Activated CD4-positive, CD25-positive, alpha-beta regulatory T cell treated with anti-CD3 and anti-CD28 coated beads, Interleukin-2, amount 50 U/mL, for 72 hours (primary cell): ENCODE measurements around the gene PRDM12.

Experiments used
- DNase-seq: peaks from one replicate; pipeline ENCODE4 v3.0.0; 2021

The PRDM12 gene

DNA sequence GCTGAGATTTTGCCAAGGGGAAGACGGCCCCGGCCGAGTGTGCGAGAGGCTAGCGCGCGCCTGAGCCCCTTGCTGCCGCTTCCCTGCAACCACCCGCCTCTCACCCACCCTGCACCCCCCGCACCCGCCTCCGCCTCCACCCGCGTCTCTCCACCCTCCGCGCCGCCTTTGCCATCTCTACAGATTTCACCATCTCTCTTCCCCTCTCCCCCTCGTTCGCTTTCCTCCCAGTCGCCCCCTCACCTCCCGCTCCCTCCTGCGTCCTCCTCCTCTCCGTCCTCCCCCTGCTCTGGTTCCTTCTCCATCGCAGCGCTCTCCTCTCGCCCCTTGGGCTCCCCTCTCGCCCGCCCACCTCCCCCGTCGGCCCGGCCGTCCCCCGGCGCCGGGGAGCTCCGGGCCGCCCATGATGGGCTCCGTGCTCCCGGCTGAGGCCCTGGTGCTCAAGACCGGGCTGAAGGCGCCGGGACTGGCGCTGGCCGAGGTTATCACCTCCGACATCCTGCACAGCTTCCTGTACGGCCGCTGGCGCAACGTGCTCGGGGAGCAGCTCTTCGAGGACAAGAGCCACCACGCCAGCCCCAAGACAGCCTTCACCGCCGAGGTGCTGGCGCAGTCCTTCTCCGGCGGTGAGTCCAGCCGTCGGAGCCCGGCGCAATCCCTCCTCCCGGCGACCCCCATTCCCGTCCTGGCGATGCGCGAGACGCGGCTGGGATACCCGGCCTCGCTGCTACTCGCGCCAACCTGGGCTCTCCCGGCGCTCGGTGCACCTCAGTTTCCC, at the start of gene PRDM12:
TSS of gene PRDM12 (plus strand) at position 344 of the 778 bp plus-strand sequence. CDS start at position 404, 60 bp downstream.
- no peak for DNase-seq

DNA sequence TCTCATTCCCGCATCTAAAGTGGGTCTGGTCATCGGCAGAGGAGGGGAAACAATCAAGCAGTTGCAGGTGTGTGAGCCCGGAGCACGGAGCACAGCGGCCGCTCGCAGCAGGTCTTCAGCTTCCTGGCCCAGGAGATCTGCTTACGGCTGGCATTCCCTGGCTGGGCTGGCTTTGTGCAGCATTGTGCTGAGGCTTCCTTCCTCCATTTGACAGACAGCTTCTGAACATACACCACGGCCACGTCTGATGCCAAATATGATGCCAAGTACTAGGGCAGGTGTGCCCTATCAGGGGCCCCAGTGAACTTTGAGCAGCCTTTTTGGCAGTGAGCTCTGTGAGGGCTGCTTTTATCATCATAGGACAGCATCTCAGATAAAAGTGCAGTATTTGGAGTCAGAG, 47.9 kb upstream of the PRDM12 start:
- no peak for DNase-seq

DNA sequence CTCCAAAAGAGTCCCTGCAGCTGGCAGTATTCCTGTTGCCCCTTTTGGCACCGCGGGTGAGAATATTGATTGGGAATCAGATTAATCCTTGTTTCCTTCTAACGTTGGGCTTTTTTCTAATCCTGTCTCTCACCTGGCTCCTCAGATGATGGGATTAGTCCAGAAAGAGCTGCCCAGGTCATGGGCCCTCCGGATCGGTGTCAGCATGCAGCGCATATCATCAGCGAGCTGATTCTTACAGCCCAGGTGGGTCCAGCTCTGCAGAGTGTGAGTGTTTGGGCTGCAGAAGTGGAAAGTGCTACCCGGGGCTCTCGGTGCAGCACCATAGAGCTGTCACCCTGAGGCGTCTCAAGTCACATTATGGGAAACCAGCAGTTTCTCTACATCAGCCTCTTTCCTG, 40.9 kb upstream of the PRDM12 start:
- no peak for DNase-seq

DNA sequence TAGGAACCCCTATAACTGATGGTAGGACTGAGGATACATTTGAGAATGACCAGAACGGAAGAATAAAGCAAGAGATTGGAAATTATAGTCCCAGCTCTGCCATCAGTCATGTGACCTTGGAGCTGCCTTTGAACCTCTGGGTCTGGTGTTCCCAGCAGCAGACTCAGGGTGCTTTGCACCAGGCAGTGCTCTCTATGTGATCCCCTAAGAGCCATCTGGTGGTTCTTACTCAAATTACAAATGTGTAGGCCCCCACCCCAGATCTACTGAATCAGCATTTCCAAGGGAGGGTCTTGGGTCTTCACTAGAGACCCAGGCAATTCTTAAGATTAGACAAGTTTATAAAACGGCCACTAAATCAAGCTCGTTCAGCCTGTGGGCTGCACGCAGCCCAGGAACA, 40.2 kb upstream of the PRDM12 start:
- no peak for DNase-seq

DNA sequence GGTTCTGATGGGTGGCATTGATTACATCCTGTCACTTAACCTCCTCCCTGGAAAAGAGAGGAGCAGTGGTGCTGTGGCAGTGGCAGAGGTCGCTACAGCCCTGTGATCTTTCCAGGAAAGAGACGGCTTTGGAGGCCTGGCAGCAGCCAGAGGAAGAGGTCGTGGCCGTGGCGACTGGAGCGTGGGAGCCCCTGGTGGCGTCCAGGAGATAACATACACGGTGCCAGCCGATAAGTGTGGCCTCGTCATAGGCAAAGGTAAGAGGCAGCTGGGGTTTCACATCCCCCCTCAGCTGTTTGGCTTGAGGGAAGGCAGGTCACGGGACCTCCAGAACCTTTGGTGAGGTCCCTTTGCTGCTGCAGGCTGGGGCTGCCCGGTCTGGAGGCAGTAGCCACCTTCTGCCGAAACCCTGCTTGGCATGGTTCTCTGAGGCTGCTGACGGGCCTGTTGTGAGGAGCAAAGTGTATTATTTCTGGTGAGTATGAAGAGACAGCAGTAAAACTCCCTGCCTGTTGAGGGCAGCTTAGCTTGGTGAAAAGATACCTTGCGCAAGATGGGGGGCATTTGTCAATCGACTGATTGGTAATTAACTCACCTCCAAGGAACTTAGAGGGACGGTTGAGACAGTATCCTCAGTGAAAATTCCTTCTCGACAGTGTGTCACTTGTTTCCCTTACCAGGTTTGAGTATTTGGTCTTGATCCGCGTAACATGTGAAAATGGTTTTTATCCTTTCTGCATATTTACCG, 38.0 kb upstream of the PRDM12 start:
- DNase-seq: no peak

DNA sequence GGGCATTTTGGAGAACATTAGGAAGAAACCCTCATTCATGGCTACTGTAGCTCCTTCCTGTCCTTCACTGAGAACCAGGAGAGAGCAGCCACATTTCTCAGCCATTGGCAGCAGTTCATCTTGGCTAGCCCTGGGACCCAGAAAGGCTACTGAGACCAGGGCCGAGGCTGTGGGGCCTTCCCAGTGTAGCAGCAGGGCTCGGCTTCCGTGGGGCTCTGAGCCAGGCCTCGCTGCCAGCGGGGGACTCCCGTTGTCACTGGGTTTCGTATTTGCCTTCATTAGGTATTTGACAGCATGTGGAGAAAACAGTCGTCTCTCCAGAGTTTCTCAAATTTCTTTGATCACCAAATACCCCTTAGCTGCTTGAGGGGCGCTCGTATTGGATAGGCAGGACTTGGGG, 37.3 kb upstream of the PRDM12 start:
- DNase-seq: no peak

DNA sequence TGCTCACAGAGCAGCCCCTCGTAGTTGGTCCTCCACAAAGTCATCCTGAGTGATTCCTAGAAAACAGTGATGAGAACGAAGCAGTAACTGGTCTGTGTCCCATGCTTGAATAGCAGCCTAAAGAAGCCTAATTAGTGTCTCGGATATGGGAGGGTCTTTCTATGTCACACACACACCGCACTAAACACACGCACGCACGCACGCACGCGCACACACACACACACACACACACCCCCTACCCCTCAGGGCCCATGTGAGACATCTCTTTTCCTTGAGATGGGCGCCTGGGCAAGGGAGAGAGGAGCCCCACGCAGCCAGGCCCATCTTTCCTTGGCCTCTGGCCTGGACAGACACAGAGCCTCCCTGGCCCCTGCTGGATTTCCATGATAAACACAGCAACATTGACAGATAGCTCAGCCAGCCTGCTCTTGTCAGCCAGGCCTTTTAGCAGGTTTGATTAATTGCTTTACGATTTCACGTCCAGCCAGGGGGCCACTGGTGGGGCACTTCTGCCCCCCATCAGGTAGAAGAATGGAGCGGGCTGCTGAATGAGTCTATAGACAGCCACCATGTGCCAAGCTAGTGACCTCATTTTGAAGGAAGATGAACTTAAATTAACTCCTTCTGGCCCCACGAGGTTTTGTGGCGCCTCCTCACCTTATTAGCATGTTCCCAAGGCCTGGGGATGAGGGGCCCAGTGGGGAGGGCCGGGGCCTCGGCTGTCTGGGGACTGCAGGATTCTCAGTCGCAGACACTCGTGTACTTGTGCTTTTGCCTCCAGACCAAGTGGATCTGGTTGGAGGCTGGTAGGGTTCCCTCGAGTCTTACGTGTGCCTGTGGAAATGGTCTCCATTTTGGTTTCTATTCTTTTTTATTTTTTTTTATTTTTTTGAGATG, 36.2 kb upstream of the PRDM12 start:
- no peak for DNase-seq

DNA sequence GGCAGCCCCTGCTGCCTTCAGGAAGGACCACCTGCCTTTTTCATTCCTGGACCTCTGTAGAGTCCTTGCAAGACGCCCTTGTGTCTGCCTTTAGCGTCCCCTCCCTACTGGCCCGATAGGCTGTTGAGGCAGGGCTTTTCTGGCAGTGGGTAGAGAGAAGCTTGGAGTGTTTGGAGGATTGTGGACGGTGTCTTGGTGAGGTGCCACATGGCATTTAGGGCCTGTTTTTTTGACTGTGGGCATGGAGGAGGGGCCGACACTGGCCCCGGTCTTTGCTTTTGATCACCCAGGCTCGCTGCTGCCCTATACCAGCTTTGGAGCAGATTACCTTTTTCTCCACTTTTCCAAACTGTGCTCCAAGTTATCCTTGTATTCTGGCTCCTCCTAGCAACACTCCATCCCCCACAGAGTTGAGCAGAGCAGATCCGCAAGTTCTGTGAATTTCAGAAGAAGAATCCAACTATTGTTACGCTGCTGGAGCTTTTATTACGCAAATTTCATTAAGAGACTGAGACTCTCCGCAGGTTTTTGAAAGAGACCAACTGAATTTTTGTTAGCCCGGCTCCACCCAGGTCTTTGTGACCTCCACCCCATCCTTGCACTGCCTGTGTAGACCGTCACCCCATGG, 34.8 kb upstream of the PRDM12 start:
- DNase-seq: no peak

DNA sequence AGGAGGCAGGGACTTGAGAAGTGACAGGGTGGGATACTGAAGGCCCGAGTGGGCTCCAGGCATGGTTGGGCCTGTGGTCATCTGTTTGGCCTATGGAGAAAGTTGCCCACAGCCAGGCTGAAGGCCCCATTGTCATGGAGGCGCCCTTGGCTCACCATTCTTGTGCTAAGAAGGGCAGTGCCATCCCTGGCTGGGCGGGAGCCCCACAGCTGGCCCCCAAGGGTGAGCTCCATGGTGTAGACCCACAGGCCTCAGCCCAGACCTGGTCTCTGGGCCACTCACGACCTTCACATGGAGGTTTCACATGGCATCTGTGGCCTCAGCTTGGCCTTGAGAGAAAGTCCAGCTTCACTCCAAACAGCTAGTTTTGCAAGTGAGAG, 34.3 kb upstream of the PRDM12 start:
- DNase-seq: no peak

DNA sequence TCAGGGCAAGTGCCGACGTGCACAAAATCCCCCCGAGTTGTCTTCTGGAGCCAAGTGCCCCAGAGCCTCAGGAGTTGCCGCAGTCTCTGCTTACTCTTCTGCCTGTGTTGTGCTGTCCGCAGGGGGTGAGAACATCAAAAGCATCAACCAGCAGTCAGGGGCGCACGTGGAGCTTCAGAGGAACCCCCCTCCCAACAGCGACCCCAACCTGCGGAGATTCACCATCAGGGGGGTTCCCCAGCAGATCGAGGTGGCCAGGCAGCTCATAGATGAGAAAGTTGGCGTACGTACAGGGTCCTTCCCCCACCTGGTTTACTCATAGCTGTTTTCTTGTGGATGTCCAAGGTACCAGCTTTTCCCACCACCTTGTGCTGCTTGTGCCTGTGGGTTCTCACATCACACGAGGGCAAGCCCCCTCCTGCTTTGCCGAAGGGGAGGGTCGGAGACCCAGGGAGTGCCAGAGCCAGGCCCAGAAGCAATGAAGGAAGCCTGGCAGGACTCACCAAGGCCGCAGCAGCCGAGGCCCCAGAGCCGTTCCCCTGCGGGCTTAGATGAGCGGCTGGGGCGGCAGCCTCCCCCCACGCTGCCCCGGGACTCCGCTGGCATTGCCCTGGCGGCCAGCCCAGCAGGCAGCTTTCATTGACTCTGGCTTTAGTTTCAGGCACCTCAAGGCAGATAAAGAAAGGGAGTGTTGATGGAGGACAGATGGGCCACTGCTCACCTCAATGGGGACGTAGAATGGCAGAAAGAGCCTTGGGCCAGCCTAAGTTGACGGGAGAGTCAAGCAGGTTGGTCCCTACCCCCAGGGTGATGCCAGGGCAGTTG, 33.7 kb upstream of the PRDM12 start:
- no peak for DNase-seq

DNA sequence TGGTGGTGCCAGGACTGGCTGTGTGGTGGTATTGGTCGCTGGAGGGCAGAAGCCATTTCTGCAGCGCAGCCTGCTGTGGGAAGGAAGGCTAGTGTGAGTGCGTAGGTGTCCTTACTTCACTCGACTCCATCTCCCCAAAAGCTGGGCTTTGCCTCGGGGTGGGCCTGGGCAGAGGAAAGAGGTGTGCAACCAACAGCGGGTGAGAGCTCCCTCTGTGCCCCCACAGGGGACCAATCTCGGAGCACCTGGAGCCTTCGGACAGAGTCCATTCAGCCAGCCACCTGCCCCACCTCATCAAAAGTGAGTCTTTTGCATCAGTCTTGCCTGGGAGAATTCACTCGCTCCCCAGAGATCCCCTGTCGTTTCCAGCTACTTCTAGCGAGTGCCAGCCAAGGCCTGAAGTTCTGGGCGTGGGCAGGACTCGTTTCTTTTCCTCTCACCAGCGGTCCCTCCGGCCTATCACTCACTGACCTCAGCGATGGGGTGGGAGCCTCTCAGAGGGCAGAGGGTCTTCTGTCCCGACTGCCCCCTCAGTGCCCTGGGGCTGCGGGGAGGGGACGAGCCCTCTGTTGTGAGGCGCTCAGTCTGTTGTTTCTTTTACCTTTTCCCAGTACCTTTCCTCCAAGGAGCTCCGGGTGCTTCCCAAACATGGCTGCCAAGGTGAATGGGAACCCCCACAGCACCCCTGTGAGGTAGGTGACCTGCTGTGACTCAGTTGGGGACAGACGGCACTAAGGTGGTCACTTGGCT, 32.9 kb upstream of the PRDM12 start:
- DNase-seq: no peak

DNA sequence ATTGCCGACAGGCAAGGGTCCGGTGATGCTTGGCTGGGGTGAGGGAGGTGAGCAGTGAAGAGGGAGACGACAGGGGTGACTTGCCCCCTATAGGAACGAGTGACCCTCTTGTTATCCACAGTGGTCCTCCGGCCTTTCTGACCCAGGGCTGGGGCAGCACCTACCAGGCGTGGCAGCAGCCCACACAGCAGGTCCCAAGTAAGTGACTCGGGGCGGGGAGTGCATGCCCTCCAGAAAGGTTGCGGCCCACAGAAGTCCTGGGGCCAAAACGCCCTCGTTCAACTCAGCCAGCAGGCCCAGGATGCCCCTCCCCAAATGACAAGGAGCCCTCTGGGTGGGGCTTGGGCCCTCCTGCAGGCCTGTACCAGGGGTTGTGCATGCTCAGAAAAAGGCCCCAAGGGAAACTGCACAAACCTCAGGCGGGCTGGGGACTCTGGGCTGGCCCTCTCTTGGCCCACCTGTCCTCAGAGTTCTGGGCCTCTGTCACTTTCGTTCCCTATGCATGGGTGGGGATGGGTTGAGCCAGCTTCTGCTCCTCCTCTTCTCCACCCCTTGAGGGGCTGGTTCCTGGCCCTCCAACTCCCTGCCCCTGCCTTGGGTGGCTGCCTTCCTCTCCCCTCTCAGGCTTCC, 32.2 kb upstream of the PRDM12 start:
- DNase-seq: no peak

DNA sequence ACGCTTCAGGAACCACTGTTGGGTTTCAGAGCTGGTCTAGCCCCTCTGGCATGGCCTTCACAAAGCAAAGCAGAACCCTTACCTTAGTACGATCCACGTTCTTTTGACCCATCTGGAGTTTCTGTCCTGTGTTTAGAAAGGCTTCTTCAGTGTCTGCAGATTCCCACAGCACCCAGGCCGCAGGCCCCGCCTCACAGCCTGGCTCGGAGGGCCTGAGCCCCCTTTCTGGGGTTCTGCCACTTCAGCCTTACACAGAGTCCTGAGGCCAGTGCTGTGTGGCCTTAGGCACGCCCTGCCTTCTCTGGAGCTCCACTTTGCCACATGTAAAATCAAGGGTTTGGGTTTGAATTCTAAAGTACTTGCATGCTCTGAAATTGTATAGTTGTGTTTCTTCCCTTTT, 31.6 kb upstream of the PRDM12 start:
- DNase-seq: no peak

DNA sequence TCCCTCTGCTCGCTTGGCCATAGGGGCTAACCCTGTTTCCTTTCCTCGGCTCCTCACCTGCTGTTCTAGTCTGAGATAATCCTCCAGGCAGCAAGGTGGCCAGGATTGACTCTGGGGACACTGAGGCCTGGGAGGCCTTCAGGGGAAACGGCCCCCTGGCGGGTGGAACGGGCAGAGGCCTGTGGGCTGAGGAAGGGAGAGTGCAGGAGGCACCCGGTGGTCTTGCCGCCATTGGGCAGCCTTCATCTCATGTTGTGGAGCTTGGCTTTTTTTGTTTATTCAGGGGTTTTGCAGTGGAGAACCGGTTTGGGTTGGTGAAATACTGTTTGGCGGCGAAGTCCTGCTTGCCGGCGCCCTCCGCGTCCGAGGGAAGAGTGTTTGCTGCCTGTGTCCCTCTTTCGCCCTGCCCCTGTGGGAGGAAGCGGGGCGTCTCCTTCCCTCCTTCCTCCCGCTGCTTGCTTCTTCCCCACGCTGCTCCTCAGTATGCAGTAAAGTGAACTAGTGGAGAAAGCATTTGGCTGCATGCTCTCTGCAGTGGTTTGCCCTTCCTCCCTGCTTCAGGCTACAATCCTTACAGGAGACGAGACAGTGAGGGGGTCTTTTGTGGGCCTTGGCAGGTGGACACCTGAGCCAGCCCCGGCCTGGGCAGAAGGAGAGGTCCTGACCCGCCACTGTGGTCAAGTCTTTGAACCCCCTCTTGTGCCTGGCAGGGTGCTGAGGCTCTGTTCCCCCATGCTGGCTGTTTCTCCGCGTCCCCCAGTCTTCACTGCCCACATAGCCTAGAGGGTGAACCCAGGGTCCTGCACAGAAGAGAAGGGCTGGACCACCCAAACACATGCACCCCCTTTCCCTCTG, 30.8 kb upstream of the PRDM12 start:
- no peak for DNase-seq

DNA sequence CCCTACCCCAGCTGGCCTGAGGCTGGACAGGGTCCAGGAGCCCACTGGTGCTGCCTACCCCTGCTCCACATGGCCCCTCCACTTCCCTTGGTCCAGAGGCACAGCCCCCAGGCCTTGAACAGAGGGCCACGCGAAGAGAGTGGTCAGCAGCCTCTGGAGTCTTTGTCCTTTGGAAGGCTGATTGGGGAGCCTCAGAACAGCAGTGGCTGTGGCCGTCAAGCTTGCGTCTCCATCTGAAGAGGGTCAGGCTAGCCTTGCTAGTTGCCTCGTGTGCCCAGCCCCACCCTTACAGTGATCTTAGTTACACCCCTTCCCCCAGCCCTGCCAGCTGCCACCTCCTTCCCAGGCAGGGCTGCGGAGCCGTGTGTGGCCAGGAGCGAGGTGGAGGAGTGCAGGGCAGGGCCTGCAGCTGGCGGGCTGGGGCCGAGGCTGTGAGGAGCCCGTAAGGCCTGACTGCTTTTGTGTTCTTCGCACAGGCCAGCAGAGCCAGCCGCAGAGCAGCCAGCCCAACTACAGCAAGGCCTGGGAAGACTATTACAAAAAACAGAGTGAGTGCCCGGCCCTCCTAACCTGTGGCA, 30.1 kb upstream of the PRDM12 start:
- DNase-seq: no peak

DNA sequence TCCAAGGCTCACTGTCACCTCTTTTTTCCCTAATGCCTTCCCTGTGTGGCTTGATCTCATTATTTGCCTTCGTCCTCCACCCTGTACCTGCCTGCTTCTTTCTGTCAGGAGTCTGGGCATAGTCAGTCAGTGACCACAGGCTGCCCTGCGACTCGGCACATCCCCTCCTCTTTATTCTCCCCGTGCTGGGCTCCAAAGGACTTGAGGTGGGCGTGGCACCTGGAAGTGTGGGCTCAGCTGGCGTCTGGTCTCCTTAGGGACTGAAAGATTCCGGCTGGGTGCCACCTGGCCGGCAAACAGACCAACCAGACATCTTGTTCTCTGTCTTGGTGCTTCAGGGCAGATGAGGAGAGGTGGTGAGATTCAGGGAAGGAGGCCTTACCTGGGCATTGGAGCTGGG, 29.6 kb upstream of the PRDM12 start:
- no peak for DNase-seq

DNA sequence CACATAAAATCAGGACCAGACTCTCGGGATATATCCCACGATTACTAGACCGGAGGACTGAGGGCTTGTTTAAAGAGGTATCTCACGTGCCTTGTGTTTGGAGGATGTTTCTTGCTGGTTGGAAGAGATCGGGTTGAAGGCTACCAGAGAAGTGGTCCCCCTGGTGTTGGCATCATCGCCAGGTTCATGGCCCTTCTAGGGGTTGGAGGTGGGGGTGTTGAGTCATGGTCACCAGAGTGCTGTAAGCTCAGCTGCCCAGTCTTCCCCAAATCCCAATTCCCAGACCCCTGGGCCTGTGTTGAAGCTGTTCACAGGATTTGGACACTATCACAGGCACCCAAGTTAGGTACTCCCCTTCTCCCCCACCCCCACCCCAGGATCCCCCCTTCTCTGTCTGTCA, 29.1 kb upstream of the PRDM12 start:
- no peak for DNase-seq

DNA sequence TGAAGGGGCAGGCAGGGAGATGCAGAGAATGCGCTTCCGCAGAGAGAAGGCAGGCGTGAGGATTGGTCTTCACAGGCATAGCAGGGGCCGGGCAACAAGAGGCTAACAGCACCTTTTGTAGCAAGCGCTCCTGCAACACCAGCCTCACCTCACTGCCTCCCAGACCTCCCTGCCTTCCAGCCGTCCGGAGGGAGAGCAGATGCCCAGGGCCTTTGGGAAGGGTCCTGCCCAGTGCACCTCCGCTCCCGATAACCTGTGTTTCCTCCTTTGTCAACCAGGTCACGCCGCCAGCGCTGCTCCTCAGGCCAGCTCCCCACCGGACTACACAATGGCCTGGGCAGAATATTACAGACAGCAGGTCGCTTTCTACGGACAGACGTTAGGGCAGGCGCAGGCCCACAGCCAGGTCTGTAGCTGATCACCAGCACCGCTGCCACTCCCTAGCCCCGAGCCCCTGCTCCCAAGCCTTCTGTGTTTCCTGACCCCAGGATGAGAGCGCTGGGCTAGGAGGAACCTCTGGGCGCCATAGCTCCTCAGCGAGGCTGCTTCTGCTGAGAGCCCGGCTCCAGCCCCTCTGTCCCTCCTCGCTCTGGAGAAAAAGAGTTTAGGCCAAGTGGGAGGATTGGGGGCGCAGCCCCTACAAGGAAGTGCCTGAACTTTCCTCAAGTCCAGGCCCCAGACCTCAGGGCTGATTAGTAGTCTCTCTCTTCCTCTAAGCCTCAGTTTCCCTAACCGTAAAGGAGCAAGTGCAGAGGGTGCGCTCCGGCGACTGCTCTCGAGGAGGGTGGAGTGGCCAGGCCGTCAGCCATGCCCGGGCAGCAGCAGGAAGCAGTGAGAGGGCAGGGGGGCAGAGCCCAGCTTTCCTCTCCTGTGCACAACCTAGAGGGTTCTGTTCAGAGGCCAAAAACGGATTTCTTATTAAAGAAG, 28.4 kb upstream of the PRDM12 start:
- DNase-seq: no peak
